HCT116 (cell line): ENCODE results near the gene SOX9. TPM values are rescaled to one million over a fixed set of nuclear protein-coding genes. Genes with fewer than 3 reads are reported as not detected.

ENCODE experiments used
- ATAC-seq: fragments of 200-7000 bp; cut with Tn5 transposase; 2 replicates; pipeline ENCODE4 v1.9.1; 2020; ENCODE audit warnings: mild to moderate bottlenecking, moderate library complexity
- BruUV-seq: library from RNA; stranded (reverse); fragments of 400-500 nt; replicated peaks from 2 replicates; lab custom pipeline; 2021; lab: Mats Ljungman, UMichigan
- CTCF ChIA-PET: fragments of 300-600 bp; sonication (Branson Sonifier 250); formaldehyde crosslinking; loops from one replicate; lab custom pipeline; 2021; ENCODE audit warnings: antibody characterized with exemption; lab: Charles Lee
- POLR2A ChIA-PET: fragments of 300-600, 350-600 bp; sonication (Branson Sonifier 250); formaldehyde crosslinking; loops from one replicate; lab custom pipeline; 2021; ENCODE audit warnings: antibody characterized with exemption; lab: Charles Lee
- RAD21 ChIA-PET, 2 experiments: fragments of 300-600 bp; sonication (Branson Sonifier 250); formaldehyde crosslinking; loops; one replicate each; lab custom pipeline; 2023; ENCODE audit warnings: low total read pairs in 2 of 2; ENCODE audit not compliant: uncharacterized antibody in 2 of 2, unreplicated experiment in 2 of 2, low non-redundant PET in 1 of 2; lab: Charles Lee
- DNase-seq: peaks from one replicate; pipeline ENCODE4 v3.0.0-alpha.2; 2010; ENCODE audit warnings: low read depth, low spot score
- H2AFZ ChIP-seq: fragments of 200-600 bp; shearing (Covaris generic), sonication (generic); 2 replicates; pipeline ENCODE4 v1.6.1; 2017; ENCODE audit warnings: low read depth, mixed run types, mixed read lengths, antibody characterized with exemption, low read length; ENCODE audit not compliant: poor library complexity, severe bottlenecking
- H3K27ac ChIP-seq: 2 replicates; pipeline ENCODE4 v1.5.1; 2012; ENCODE audit warnings: low read depth, low read length
- H3K27me3 ChIP-seq: fragments of 200-600 bp; sonication (generic); 2 replicates; pipeline ENCODE4 v1.6.1; 2016; ENCODE audit warnings: mixed run types, low read length, mixed read lengths; ENCODE audit not compliant: insufficient read depth
- H3K36me3 ChIP-seq, 2 experiments: fragments of 200-500 bp in 1 of 2; fragments of 200-600 bp in 1 of 2; sonication (Bioruptor generic) in 1 of 2; sonication (generic) in 1 of 2; 2 replicates each; pipeline versions ENCODE4 v1.5.1 to v1.6.1; 2014 to 2016; ENCODE audit warnings: low read length in 2 of 2, inconsistent platforms in 1 of 2, mixed read lengths in 1 of 2, mixed run types in 1 of 2; ENCODE audit not compliant: insufficient read depth in 2 of 2, control insufficient read depth in 1 of 2
- H3K4me1 ChIP-seq, 2 experiments: fragments of 200-600 bp in 1 of 2; sonication (generic) in 1 of 2; 2 replicates each; pipeline versions ENCODE4 v1.5.1 to v1.6.1; 2012 to 2017; ENCODE audit warnings: low read length in 2 of 2, inconsistent platforms in 1 of 2, mild to moderate bottlenecking in 1 of 2, mixed read lengths in 1 of 2, mixed run types in 1 of 2, moderate library complexity in 1 of 2; ENCODE audit not compliant: insufficient read depth in 2 of 2, control insufficient read depth in 1 of 2
- H3K4me2 ChIP-seq: fragments of 200-600 bp; sonication (generic); 2 replicates; pipeline ENCODE4 v1.6.1; 2017; ENCODE audit warnings: mixed run types, low read length, mixed read lengths
- H3K4me3 ChIP-seq, 2 experiments: fragments of 200-600 bp in 1 of 2; sonication (generic) in 1 of 2; replicated peaks in 1 of 2; 2 replicates each; pipeline ENCODE4 v1.5.1; 2011 to 2016; ENCODE audit warnings: low read length in 2 of 2, control low read depth in 1 of 2, low read depth in 1 of 2, mild to moderate bottlenecking in 1 of 2, mixed read lengths in 1 of 2, mixed run types in 1 of 2
- H3K79me2 ChIP-seq: fragments of 200-600 bp; sonication (generic); 2 replicates; pipeline ENCODE4 v1.6.1; 2017; ENCODE audit warnings: mild to moderate bottlenecking, mixed run types, low read length, moderate library complexity, mixed read lengths; ENCODE audit not compliant: insufficient read depth
- H3K9ac ChIP-seq: fragments of 200-600 bp; sonication (generic); 2 replicates; pipeline ENCODE4 v1.6.1; 2016; ENCODE audit warnings: low read length, mixed read lengths
- H3K9me2 ChIP-seq: fragments of 200-600 bp; sonication (generic), shearing (Covaris generic); 2 replicates; pipeline ENCODE4 v1.6.1; 2017; ENCODE audit warnings: mixed run types, mild to moderate bottlenecking, moderate library complexity; ENCODE audit not compliant: insufficient read depth
- H3K9me3 ChIP-seq, 2 experiments: fragments of 200-500 bp in 1 of 2; fragments of 200-600 bp in 1 of 2; sonication (Bioruptor generic) in 1 of 2; sonication (generic) in 1 of 2; 2 replicates each; pipeline ENCODE4 v1.6.1; 2014 to 2017; ENCODE audit warnings: low read length in 2 of 2, mixed read lengths in 2 of 2, inconsistent platforms in 1 of 2, low read depth in 1 of 2, mild to moderate bottlenecking in 1 of 2, mixed run types in 1 of 2, moderate library complexity in 1 of 2; ENCODE audit not compliant: control insufficient read depth in 1 of 2, insufficient read depth in 1 of 2
- H4K20me1 ChIP-seq: fragments of 200-600 bp; sonication (generic), shearing (Covaris generic); 2 replicates; pipeline ENCODE4 v1.6.1; 2017; ENCODE audit warnings: mixed run types, mild to moderate bottlenecking, moderate library complexity; ENCODE audit not compliant: insufficient read depth
- CBX3 ChIP-seq: IDR thresholded peaks from 2 replicates; pipeline ENCODE4 v1.6.1; 2012; ENCODE audit warnings: low read depth
- CEBPB ChIP-seq: IDR thresholded peaks from 2 replicates; pipeline ENCODE4 v1.6.1; 2012; ENCODE audit warnings: low read depth
- EGR1 ChIP-seq: IDR thresholded peaks from 2 replicates; pipeline ENCODE4 v1.6.1; 2012; ENCODE audit warnings: low read depth
- EZH2phosphoT487 ChIP-seq: fragments of 200-600 bp; IDR thresholded peaks from 2 replicates; pipeline ENCODE4 v1.6.1; 2018; ENCODE audit warnings: antibody characterized with exemption, borderline replicate concordance
- JUND ChIP-seq: IDR thresholded peaks from 2 replicates; pipeline ENCODE4 v1.6.1; 2012
- POLR2A ChIP-seq: IDR thresholded peaks from 2 replicates; pipeline ENCODE4 v1.7.0; 2011; ENCODE audit warnings: borderline replicate concordance; ENCODE audit not compliant: insufficient read depth, insufficient read length; ENCODE audit errors: extremely low read depth
- POLR2AphosphoS5 ChIP-seq: IDR thresholded peaks from 2 replicates; pipeline ENCODE4 v1.6.1; 2011; ENCODE audit warnings: mild to moderate bottlenecking, low read depth, low read length, moderate library complexity
- RAD21 ChIP-seq: IDR thresholded peaks from 2 replicates; pipeline ENCODE4 v1.6.1; 2012; ENCODE audit warnings: low read depth, mild to moderate bottlenecking
- SRF ChIP-seq: IDR thresholded peaks from 2 replicates; pipeline ENCODE4 v1.6.1; 2012; ENCODE audit warnings: low read depth
- intact Hi-C: fragments of 100-400 bp; cut with micrococcal nuclease; formaldehyde crosslinking; loops from 2 replicates; pipeline ENCODE4 v1.10.0; 2022
- total RNA-seq: library from RNA; stranded (reverse); gene quantifications from one replicate; pipeline ENCODE4 v1.2.1, GENCODE V29; 2021; ENCODE audit not compliant: unreplicated experiment
- TF ChIP-seq, protein P1 (sequence below): IDR thresholded peaks from 2 replicates; pipeline ENCODE4 v1.6.1; 2012
- TF ChIP-seq, protein P2 (sequence below): IDR thresholded peaks from 2 replicates; pipeline ENCODE4 v1.6.1; 2011; ENCODE audit warnings: mild to moderate bottlenecking, low read length, moderate library complexity; ENCODE audit not compliant: insufficient replicate concordance; ENCODE audit errors: extremely low read depth

SOX9 gene
- total RNA-seq, 1 experiment from 2014 or later, result 69.2 TPM

DNA sequence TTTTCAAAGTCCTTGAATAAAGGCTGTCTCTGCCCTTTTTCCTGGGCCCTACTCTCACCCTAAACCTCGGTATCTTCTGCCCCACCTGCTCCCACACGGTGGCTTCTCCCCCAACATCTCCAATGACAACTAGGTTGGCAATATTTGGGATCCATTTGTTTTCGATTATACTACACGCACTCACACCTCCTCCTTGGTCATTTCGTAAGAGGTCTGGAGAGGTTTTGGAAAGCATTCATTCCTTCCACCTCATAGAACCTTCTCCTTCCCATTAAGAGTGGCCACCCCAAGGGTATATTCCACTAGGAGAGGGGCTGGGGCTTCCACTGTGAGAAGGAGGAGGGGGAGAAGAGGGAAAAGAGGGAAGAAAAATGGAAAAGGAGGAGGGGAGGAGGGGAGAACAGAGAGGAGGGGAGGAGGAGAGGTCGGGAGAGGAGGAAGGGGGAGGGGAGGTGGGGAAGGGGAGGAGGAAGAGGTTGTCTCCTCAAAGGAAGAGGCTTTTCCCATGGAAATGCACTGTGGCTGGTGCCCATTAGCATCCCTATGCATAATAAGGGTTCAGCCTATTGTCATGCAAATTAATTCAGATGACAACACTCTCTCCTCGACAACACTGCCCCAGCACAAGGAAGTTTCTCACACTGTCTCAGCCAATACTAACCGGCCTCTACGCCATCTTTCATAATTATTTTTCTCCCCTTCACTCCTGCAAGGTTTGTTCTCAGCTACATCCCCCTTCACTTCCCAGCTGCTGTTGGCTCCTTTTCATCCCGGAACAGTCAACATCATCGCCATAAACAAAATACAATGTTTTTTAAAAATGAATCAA is 30.0 kb downstream of the SOX9 start:
- DNase-seq (no peak), ATAC-seq (peak; percentile 43)
- Histone ChIP-seq H3K9me3 (no peaks in the 10 kb centered on the region), H3K27me3 (peaks cover 8% of the 10 kb centered on the region; the same call in 1 of the 2 replicates), H4K20me1 (no peaks in the 10 kb centered on the region), H3K4me1 (peaks cover 21 to 29% of the 10 kb centered on the region in 2 experiments), H3K4me2 (peak overlapping the region; percentile 76), H3K4me3 (peak overlapping the region; percentile 11 to 36; a peak in 3 of 4 replicates), H3K79me2 (no peaks in the 10 kb centered on the region), H3K9me2 (no peaks in the 10 kb centered on the region), H2AFZ (peak overlapping the region; percentile 85), H3K27ac (peak overlapping the region; percentile 10; the same call in 1 of the 2 replicates), H3K9ac (peak overlapping the region; percentile 25), H3K36me3 (no peaks in the 10 kb centered on the region)
- intact Hi-C loops, result no loop called here
- no TSS peak for BruUV-seq
- ChIA-PET CTCF (no interaction called here), RAD21 (no interaction called here), POLR2A (no interaction called here)
- TF ChIP-seq POLR2A (no peak), EZH2phosphoT487 (no peak), EGR1 (no peak), CEBPB (no peak), CBX3 (no peak)
- TF ChIP-seq, protein P1, sequence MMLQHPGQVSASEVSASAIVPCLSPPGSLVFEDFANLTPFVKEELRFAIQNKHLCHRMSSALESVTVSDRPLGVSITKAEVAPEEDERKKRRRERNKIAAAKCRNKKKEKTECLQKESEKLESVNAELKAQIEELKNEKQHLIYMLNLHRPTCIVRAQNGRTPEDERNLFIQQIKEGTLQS, result no peak

GRCh38 chr17:72151565-72152386 is 31.0 kb downstream of the SOX9 start:
- Histone ChIP-seq H3K27ac (peak overlapping the region; percentile 28), H3K9ac (peak overlapping the region; percentile 25), H3K9me3 (no peaks in the 10 kb centered on the region), H4K20me1 (no peaks in the 10 kb centered on the region), H3K4me2 (peak overlapping the region; percentile 76), H3K9me2 (no peaks in the 10 kb centered on the region), H3K27me3 (peaks cover 8% of the 10 kb centered on the region; the same call in 1 of the 2 replicates), H3K36me3 (no peaks in the 10 kb centered on the region), H3K4me1 (peaks cover 21 to 29% of the 10 kb centered on the region in 2 experiments), H3K4me3 (peak overlapping the region; percentile 11 to 36; a peak in 3 of 4 replicates), H2AFZ (peak overlapping the region; percentile 85), H3K79me2 (no peaks in the 10 kb centered on the region)
- DNase-seq (peak; percentile 97), ATAC-seq (peak; percentile 91)
- no TSS peak for BruUV-seq
- POLR2A ChIA-PET, result no interaction called here
- intact Hi-C loops, result no loop called here
- CTCF ChIA-PET, result interaction anchor here (1.4 kb wide), 1 partner anchor 23 kb away, joined by 3 read pairs; no protein-coding TSS in a partner anchor
- RAD21 ChIA-PET, result no interaction called here
- no peak for TF ChIP-seq EGR1
- TF ChIP-seq JUND, result peak; percentile 98
- TF ChIP-seq, protein P2, sequence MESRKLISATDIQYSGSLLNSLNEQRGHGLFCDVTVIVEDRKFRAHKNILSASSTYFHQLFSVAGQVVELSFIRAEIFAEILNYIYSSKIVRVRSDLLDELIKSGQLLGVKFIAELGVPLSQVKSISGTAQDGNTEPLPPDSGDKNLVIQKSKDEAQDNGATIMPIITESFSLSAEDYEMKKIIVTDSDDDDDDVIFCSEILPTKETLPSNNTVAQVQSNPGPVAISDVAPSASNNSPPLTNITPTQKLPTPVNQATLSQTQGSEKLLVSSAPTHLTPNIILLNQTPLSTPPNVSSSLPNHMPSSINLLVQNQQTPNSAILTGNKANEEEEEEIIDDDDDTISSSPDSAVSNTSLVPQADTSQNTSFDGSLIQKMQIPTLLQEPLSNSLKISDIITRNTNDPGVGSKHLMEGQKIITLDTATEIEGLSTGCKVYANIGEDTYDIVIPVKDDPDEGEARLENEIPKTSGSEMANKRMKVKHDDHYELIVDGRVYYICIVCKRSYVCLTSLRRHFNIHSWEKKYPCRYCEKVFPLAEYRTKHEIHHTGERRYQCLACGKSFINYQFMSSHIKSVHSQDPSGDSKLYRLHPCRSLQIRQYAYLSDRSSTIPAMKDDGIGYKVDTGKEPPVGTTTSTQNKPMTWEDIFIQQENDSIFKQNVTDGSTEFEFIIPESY, result no peak
- TF ChIP-seq POLR2AphosphoS5, result peak; percentile 77
- TF ChIP-seq RAD21, result peak; percentile 44
- TF ChIP-seq POLR2A, result no peak
- TF ChIP-seq, protein P1, result peak; percentile 61; the same call in 1 of the 2 replicates
- TF ChIP-seq SRF, result peak; percentile 33; the same call in 1 of the 2 replicates
